DOHH2 (cell line): ENCODE data around the gene GNB3.
"Not testable (repeated sequence)": the region's sequence is repeated elsewhere in the genome, so short reads cannot be mapped to it uniquely, and the experiment has no call there.

Experiments used
- H3F3A ChIP-seq: fragments of 200-600 bp; sonication (generic), shearing (Covaris generic); 2 replicates; pipeline ENCODE4 v1.6.0; 2016; ENCODE audit warnings: antibody characterized with exemption, mild to moderate bottlenecking; ENCODE audit not compliant: control insufficient read depth, insufficient read depth
- H3K27ac ChIP-seq: fragments of 200-600 bp; sonication (generic); 2 replicates; pipeline ENCODE4 v1.5.1; 2014; ENCODE audit warnings: low read depth, mild to moderate bottlenecking, low read length, moderate library complexity
- H3K27me3 ChIP-seq: fragments of 200-600 bp; sonication (generic); 2 replicates; pipeline ENCODE4 v1.6.1; 2014; ENCODE audit warnings: mild to moderate bottlenecking, low read length, mixed read lengths; ENCODE audit not compliant: control insufficient read depth
- H3K36me3 ChIP-seq: fragments of 200-600 bp; sonication (generic); 2 replicates; pipeline ENCODE4 v1.6.1; 2014; ENCODE audit warnings: mild to moderate bottlenecking, low read length, moderate library complexity, mixed read lengths; ENCODE audit not compliant: control insufficient read depth
- H3K4me1 ChIP-seq: fragments of 200-600 bp; sonication (generic); 2 replicates; pipeline ENCODE4 v1.6.1; 2014; ENCODE audit warnings: mild to moderate bottlenecking, low read length, mixed read lengths; ENCODE audit not compliant: control insufficient read depth
- H3K4me2 ChIP-seq: fragments of 200-600 bp; sonication (generic); 2 replicates; pipeline ENCODE4 v1.6.0; 2014; ENCODE audit warnings: mild to moderate bottlenecking, low read length, moderate library complexity
- H3K4me3 ChIP-seq: fragments of 200-600 bp; sonication (generic); 2 replicates; pipeline ENCODE4 v1.5.1; 2014; ENCODE audit warnings: mild to moderate bottlenecking, low read length, mixed read lengths
- H3K79me2 ChIP-seq: fragments of 200-600 bp; sonication (generic); 2 replicates; pipeline ENCODE4 v1.6.1; 2014; ENCODE audit warnings: mild to moderate bottlenecking, low read length, mixed read lengths; ENCODE audit not compliant: control insufficient read depth
- H3K9me2 ChIP-seq: fragments of 200-600 bp; sonication (generic); replicated peaks from 2 replicates; pipeline ENCODE4 v1.6.1; 2014; ENCODE audit warnings: mild to moderate bottlenecking, low read length, mixed read lengths; ENCODE audit not compliant: control insufficient read depth
- H3K9me3 ChIP-seq: fragments of 200-600 bp; sonication (generic); 2 replicates; pipeline ENCODE4 v1.6.1; 2014; ENCODE audit warnings: antibody characterized with exemption, low read length, mixed read lengths; ENCODE audit not compliant: control insufficient read depth, insufficient read depth
- H4K20me1 ChIP-seq: fragments of 200-600 bp; sonication (generic); 2 replicates; pipeline ENCODE4 v1.6.0; 2014; ENCODE audit warnings: low read depth, mild to moderate bottlenecking, antibody characterized with exemption, low read length, moderate library complexity; ENCODE audit not compliant: control insufficient read depth, insufficient read depth
- EZH2phosphoT487 ChIP-seq: fragments of 200-600 bp; sonication (generic); IDR thresholded peaks from 2 replicates; pipeline ENCODE4 v1.6.1; 2017; ENCODE audit warnings: borderline replicate concordance, mild to moderate bottlenecking, antibody characterized with exemption, low read length, moderate library complexity, mixed read lengths
- TF ChIP-seq, protein P1 (sequence below): fragments of 200-600 bp; sonication (generic); IDR thresholded peaks from one replicate; pipeline ENCODE4 v1.5.1; 2014; ENCODE audit warnings: antibody characterized with exemption, mild to moderate bottlenecking, low read depth, low read length; ENCODE audit not compliant: poor library complexity, severe bottlenecking

Gene GNB3

DNA sequence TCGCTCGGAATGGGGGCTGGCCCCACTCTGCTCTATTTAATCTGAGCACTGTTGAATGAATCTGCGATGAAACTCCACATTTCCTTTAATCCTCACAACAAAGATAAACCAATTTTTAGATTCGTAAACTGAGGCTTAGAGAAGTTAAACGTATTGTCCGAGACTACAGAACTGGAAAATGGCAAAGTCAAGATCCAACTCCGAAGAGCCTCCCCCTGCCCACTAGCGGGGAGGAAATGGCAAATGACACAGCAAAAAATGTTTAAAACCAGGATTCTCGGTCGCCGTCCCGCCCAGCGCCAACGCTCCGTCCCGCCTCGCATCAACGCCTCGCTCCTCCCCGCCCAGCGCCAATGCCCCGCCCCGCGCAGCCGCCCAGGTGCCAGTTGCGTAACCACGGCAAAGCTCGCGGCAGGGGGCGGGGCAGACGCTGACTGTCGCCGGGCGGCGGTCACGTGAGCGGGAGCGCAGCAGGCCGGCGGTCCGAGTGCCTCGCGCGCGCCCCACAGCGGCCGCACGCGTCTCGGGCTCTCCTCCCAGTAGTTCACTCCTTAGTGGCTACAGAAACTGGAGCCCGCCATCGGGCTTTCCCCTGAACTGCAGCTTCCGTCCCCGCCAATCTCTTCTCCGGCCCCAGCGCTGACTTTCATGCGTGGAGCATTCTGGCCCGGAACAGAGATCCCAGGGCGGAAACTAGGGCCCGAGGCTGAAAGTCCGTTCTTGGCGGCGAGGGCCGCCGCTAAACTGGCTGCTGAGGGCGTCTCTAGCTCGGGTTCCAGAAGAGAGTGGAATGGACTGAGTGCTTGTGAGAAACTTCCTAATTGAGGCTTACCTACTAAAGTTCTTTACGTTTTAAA is 50.3 kb downstream of the GNB3 start:
- Histone ChIP-seq H3K36me3 (no peaks in the 10 kb centered on the region), H3K9me3 (no peaks in the 10 kb centered on the region), H3K9me2 (no peaks in the 10 kb centered on the region), H4K20me1 (no peaks in the 10 kb centered on the region), H3K79me2 (no peaks in the 10 kb centered on the region), H3K4me3 (peak overlapping the region; percentile 79), H3K27me3 (no peaks in the 10 kb centered on the region), H3F3A (0 out of 2 replicates have a peak, but pooled peaks cover 2% of the 10 kb centered on the region), H3K4me1 (peaks cover 17% of the 10 kb centered on the region), H3K4me2 (peak overlapping the region; percentile 94), H3K27ac (peak overlapping the region; percentile 67)
- no peak for TF ChIP-seq EZH2phosphoT487
- TF ChIP-seq, protein P1, sequence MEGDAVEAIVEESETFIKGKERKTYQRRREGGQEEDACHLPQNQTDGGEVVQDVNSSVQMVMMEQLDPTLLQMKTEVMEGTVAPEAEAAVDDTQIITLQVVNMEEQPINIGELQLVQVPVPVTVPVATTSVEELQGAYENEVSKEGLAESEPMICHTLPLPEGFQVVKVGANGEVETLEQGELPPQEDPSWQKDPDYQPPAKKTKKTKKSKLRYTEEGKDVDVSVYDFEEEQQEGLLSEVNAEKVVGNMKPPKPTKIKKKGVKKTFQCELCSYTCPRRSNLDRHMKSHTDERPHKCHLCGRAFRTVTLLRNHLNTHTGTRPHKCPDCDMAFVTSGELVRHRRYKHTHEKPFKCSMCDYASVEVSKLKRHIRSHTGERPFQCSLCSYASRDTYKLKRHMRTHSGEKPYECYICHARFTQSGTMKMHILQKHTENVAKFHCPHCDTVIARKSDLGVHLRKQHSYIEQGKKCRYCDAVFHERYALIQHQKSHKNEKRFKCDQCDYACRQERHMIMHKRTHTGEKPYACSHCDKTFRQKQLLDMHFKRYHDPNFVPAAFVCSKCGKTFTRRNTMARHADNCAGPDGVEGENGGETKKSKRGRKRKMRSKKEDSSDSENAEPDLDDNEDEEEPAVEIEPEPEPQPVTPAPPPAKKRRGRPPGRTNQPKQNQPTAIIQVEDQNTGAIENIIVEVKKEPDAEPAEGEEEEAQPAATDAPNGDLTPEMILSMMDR: peak; percentile 85

DNA sequence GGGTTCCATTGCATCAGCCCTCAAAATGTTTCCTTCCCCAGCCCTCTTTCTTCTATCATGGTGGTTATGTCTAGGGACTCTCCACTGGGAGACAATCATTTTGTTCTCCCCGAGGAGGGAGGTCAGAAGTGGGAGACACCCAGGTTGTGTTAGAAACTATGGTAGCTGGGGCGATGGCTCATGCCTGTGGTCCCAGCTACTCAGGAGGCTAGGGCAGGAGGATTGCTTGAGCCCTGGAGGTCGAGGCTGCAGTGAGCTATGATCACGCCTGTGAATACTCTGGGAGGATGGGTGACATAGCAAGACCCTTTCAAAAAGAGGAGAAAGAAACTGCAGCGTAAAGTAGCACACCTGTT is 50.9 kb downstream of the GNB3 start:
- H3F3A ChIP-seq: 0 out of 2 replicates have a peak, but pooled peaks cover 2% of the 10 kb centered on the region
- no peaks in the 10 kb centered on the region for H3K27me3 ChIP-seq
- no peaks in the 10 kb centered on the region for H3K36me3 ChIP-seq
- no peak for TF ChIP-seq EZH2phosphoT487
- TF ChIP-seq, protein P1: no peak
- H3K9me2 ChIP-seq: no peaks in the 10 kb centered on the region
- H3K79me2 ChIP-seq: no peaks in the 10 kb centered on the region
- H3K9me3 ChIP-seq: no peaks in the 10 kb centered on the region
- peak overlapping the region; percentile 72 for H3K4me3 ChIP-seq
- H3K4me2 ChIP-seq: peak overlapping the region; percentile 86
- H4K20me1 ChIP-seq: no peaks in the 10 kb centered on the region
- H3K4me1 ChIP-seq: peaks cover 17% of the 10 kb centered on the region
- H3K27ac ChIP-seq: peak overlapping the region; percentile 67

DNA sequence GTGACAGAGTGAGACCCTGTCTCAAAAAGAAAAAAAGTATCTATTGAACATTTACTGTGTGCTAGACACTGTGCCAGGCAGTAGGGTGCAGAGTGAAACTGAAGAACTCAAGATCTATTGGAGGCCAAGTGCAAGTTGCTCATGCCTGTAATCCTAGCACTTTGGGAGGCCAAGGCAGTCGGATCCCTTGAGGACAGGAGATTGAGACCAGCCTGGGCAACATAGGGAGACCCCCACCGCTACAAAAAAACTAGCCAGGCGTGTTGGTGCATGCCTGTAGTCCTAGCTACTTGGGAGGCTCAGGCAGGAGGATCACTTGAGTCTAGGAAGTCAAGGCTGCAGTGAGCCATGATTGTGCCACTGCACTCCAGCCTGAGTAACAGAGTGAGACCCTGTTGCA is 52.0 kb downstream of the GNB3 start:
- not testable (repeated sequence) for H3K27ac ChIP-seq, H3K9me2 ChIP-seq, H3K79me2 ChIP-seq, H3K4me3 ChIP-seq, H3F3A ChIP-seq, H3K9me3 ChIP-seq, H4K20me1 ChIP-seq, H3K36me3 ChIP-seq, H3K27me3 ChIP-seq, H3K4me2 ChIP-seq
- H3K4me1 ChIP-seq: peaks cover 17% of the 10 kb centered on the region

DNA sequence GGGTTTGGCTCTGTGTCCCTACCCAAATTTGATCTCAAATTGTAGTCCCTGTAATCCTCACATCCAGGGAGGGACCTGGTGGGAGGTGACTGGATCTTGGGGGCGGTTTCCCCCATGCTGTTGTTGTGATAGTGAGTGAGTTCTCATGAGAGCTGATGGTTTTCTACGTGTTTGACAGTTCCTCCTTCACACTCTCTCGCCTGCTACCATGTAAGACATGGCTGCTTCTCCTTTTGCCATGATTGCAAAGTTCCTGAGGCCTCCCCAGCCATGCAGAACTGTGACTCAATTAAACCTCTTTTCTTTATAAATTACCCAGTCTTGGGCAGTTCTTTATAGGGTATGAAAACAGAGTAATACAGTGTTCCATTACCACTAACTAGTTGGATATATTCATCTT is 53.6 kb downstream of the GNB3 start:
- H3K4me3 ChIP-seq: no peak overlapping the region
- H3K9me2 ChIP-seq: no peaks in the 10 kb centered on the region
- H3K27ac ChIP-seq: no peak overlapping the region
- no peaks in the 10 kb centered on the region for H3K27me3 ChIP-seq
- no peaks in the 10 kb centered on the region for H4K20me1 ChIP-seq
- TF ChIP-seq, protein P1: no peak
- no peak for TF ChIP-seq EZH2phosphoT487
- peaks cover 17% of the 10 kb centered on the region for H3K4me1 ChIP-seq
- H3K9me3 ChIP-seq: no peaks in the 10 kb centered on the region
- no peaks in the 10 kb centered on the region for H3K79me2 ChIP-seq
- H3F3A ChIP-seq: 0 out of 2 replicates have a peak, but pooled peaks cover 2% of the 10 kb centered on the region
- no peaks in the 10 kb centered on the region for H3K36me3 ChIP-seq
- H3K4me2 ChIP-seq: no peak overlapping the region
